Esophagus squamous epithelium (tissue), 5 donors: ENCODE data around the gene FAAH2. TPM values are rescaled to one million over a fixed set of nuclear protein-coding genes. Genes with fewer than 3 reads are reported as not detected.

Experiments used
- DNase-seq: peaks from one replicate; lab custom pipeline; 2025; lab: John Stamatoyannopoulos, UW
- H3K27ac ChIP-seq, 4 donors: fragments of 200-600 bp; sonication (generic); one replicate each; pipeline ENCODE4 v1.5.1; 2016 to 2019; ENCODE audit warnings: mild to moderate bottlenecking in 1 of 4
- H3K27me3 ChIP-seq, 4 donors: fragments of 200-600 bp; sonication (generic); 1 replicate in 3 of 4; 2 replicates in 1 of 4; pipeline versions ENCODE4 v1.5.1 to v1.6.0; 2017 to 2021; ENCODE audit warnings: antibody characterized with exemption in 1 of 4
- H3K36me3 ChIP-seq, 3 donors: fragments of 200-600 bp; sonication (generic); one replicate each; pipeline ENCODE4 v1.5.1; 2016 to 2019
- H3K4me1 ChIP-seq, 3 donors: fragments of 200-600 bp; sonication (generic); one replicate each; pipeline ENCODE4 v1.5.1; 2017 to 2019
- H3K4me3 ChIP-seq, 4 donors: fragments of 200-600 bp; sonication (generic); 1 replicate in 3 of 4; 2 replicates in 1 of 4; pipeline ENCODE4 v1.5.1; 2016 to 2019; ENCODE audit warnings: mild to moderate bottlenecking in 2 of 4, moderate library complexity in 1 of 4
- H3K9me3 ChIP-seq, 3 donors: fragments of 200-600 bp; sonication (generic); one replicate each; pipeline ENCODE4 v1.5.1; 2016 to 2019
- CTCF ChIP-seq, 6 experiments: fragments of 450-650 bp in 4 of 6; fragments of 200-600 bp in 2 of 6; sonication (generic) in 2 of 6; IDR thresholded peaks; one replicate each; pipeline ENCODE4 v1.5.1; 2016 to 2019; ENCODE audit warnings: antibody characterized with exemption in 6 of 6, mild to moderate bottlenecking in 4 of 6, moderate library complexity in 4 of 6
- POLR2A ChIP-seq, 4 donors: fragments of 450-650 bp; IDR thresholded peaks; one replicate each; pipeline ENCODE4 v1.6.1; 2017; ENCODE audit warnings: antibody characterized with exemption in 4 of 4, mild to moderate bottlenecking in 4 of 4, moderate library complexity in 3 of 4
- WGBS, 2 donors: methylation state at CpG; one replicate each; pipeline ENCODE4 v1.1.5; 2018; 5-methylcytosine and 5-hydroxymethylcytosine counted together
- intact Hi-C: fragments of 100-400 bp; cut with DNase I; formaldehyde crosslinking; loops from one replicate; pipeline ENCODE4 v1.15.0; 2022
- total RNA-seq, 4 donors: library from RNA; depleted of rRNA; stranded (reverse); fragments of >200 nt; gene quantifications; one replicate each; pipeline ENCODE4 v1.1.0, GENCODE V29; 2016
- donor health status: DM: yes; HTN: yes; CAD: no.

FAAH2 gene
- total RNA-seq, 4 donors from 2014 or later = 7.2 to 16.1 (median 10.1) TPM

GRCh38 chrX:57353472-57354132 is 67.1 kb downstream of the FAAH2 start:
- Histone ChIP-seq H3K27ac (no peak overlapping the region), H3K27me3 (no peaks in the 10 kb centered on the region), H3K9me3 (no peaks in the 10 kb centered on the region), H3K4me3 (no peak overlapping the region), H3K36me3 (no peaks in the 10 kb centered on the region), H3K4me1 (no peaks in the 10 kb centered on the region)
- TF ChIP-seq POLR2A (IDR thresholded peaks at IDR 0.05) (no peak), CTCF (IDR thresholded peaks at IDR 0.05) (no peak)
- intact Hi-C loops = no loop called here
- WGBS, 2 donors = 40 to 86% methylated on average over 2 of the region's 2 CpGs
- DNase-seq = no peak

- 50 to 53% methylated on average over 1 of the region's 1 CpG for WGBS, 2 donors
- DNase-seq = no peak
- no peak overlapping the region for H3K27ac ChIP-seq
- no peaks in the 10 kb centered on the region for H3K9me3 ChIP-seq
- no peaks in the 10 kb centered on the region for H3K36me3 ChIP-seq
- H3K27me3 ChIP-seq = no peaks in the 10 kb centered on the region
- TF ChIP-seq POLR2A (IDR thresholded peaks at IDR 0.05) (no peak), CTCF (IDR thresholded peaks at IDR 0.05) (no peak)
- H3K4me1 ChIP-seq = no peaks in the 10 kb centered on the region
- H3K4me3 ChIP-seq = no peak overlapping the region
- intact Hi-C loops = no loop called here
Observed at GRCh38 chrX:57364145-57364544, 77.6 kb downstream of the FAAH2 start.

GRCh38 chrX:57366430-57366829 is 79.9 kb downstream of the FAAH2 start:
- intact Hi-C loops = no loop called here

GRCh38 chrX:57367649-57368048 is 81.1 kb downstream of the FAAH2 start:
- intact Hi-C loops = no loop called here
- TF ChIP-seq CTCF (IDR thresholded peaks at IDR 0.05) (no peak), POLR2A (IDR thresholded peaks at IDR 0.05) (no peak)
- no peak for DNase-seq

More at GRCh38 chrX:57366430-57366829, 79.9 kb downstream of the FAAH2 start:
- no peak overlapping the region for H3K4me3 ChIP-seq
- H3K9me3 ChIP-seq = no peaks in the 10 kb centered on the region
- no peak for TF ChIP-seq POLR2A (IDR thresholded peaks at IDR 0.05)
- no peak for TF ChIP-seq CTCF (IDR thresholded peaks at IDR 0.05)
- DNase-seq = no peak
- no peak overlapping the region for H3K27ac ChIP-seq
- 100% methylated on average over 1 of the region's 4 CpGs; no CpG with 5 or more reads in 1 of the 2 donors for WGBS, 2 donors
- H3K36me3 ChIP-seq = no peaks in the 10 kb centered on the region
- H3K4me1 ChIP-seq = no peaks in the 10 kb centered on the region
- no peaks in the 10 kb centered on the region for H3K27me3 ChIP-seq

GRCh38 chrX:57368158-57368557 is 81.7 kb downstream of the FAAH2 start:
- H3K4me3 ChIP-seq = no peak overlapping the region
- no peaks in the 10 kb centered on the region for H3K9me3 ChIP-seq
- no peaks in the 10 kb centered on the region for H3K27me3 ChIP-seq
- DNase-seq = no peak
- H3K27ac ChIP-seq = no peak overlapping the region
- TF ChIP-seq POLR2A (IDR thresholded peaks at IDR 0.05) = no peak
- no peak for TF ChIP-seq CTCF (IDR thresholded peaks at IDR 0.05)
- no peaks in the 10 kb centered on the region for H3K36me3 ChIP-seq
- 20% methylated on average over 1 of the region's 1 CpG; no CpG with 5 or more reads in 1 of the 2 donors for WGBS, 2 donors
- intact Hi-C loops = no loop called here
- H3K4me1 ChIP-seq = no peaks in the 10 kb centered on the region

More at GRCh38 chrX:57367649-57368048, 81.1 kb downstream of the FAAH2 start:
- H3K27ac ChIP-seq = no peak overlapping the region
- H3K4me1 ChIP-seq = no peaks in the 10 kb centered on the region
- H3K36me3 ChIP-seq = no peaks in the 10 kb centered on the region
- 33% methylated on average over 1 of the region's 1 CpG for WGBS, 2 donors
- no peaks in the 10 kb centered on the region for H3K27me3 ChIP-seq
- no peak overlapping the region for H3K4me3 ChIP-seq
- no peaks in the 10 kb centered on the region for H3K9me3 ChIP-seq
